CD8-positive, alpha-beta memory T cell (primary cell): ENCODE results near the gene C1orf35. TPM values are rescaled to one million over a fixed set of nuclear protein-coding genes. Genes with fewer than 3 reads are reported as not detected.

Experiments
- CTCF ChIA-PET: fragments of 350-600 bp; sonication (Branson Sonifier 250); formaldehyde crosslinking; loops from one replicate; lab custom pipeline; 2021; ENCODE audit warnings: antibody characterized with exemption; lab: Charles Lee
- POLR2A ChIA-PET: fragments of 350-600 bp; sonication (Branson Sonifier 250); formaldehyde crosslinking; loops from one replicate; lab custom pipeline; 2021; ENCODE audit warnings: antibody characterized with exemption; lab: Charles Lee
- DNase-seq, 5 donors: peaks; one replicate each; pipeline versions ENCODE4 v3.0.0 to v3.0.0-alpha.2; 2020 to 2022; ENCODE audit warnings: mixed read lengths in 1 of 5
- H3K27ac ChIP-seq: one replicate; pipeline ENCODE4 v1.7.0; 2013; ENCODE audit warnings: low read depth, mild to moderate bottlenecking, low read length, moderate library complexity
- H3K27me3 ChIP-seq: 2 replicates; pipeline ENCODE4 v1.7.0; 2013; ENCODE audit warnings: low read length, mild to moderate bottlenecking; ENCODE audit not compliant: insufficient read depth, poor library complexity, severe bottlenecking
- H3K36me3 ChIP-seq: 2 replicates; pipeline ENCODE4 v1.7.0; 2013; ENCODE audit warnings: mild to moderate bottlenecking, low read length, moderate library complexity; ENCODE audit not compliant: insufficient read depth
- H3K4me1 ChIP-seq: 2 replicates; pipeline ENCODE4 v1.7.0; 2013; ENCODE audit warnings: mild to moderate bottlenecking, low read length, moderate library complexity; ENCODE audit not compliant: insufficient read depth
- H3K4me3 ChIP-seq: 2 replicates; pipeline ENCODE4 v1.7.0; 2013; ENCODE audit warnings: mild to moderate bottlenecking, low read length
- H3K9me3 ChIP-seq: 2 replicates; pipeline ENCODE4 v1.7.0; 2013; ENCODE audit warnings: mild to moderate bottlenecking, low read length
- H3K27ac Mint-ChIP-seq, 8 donors: one replicate each; pipeline ENCODE4 v1.8.0; 2020 to 2021; ENCODE audit warnings: mixed read lengths in 8 of 8, mild to moderate bottlenecking in 6 of 8, inconsistent platforms in 3 of 8, moderate library complexity in 3 of 8
- H3K27me3 Mint-ChIP-seq, 2 donors: one replicate each; pipeline ENCODE4 v1.8.0; 2020 to 2021; ENCODE audit warnings: mixed read lengths in 2 of 2, mild to moderate bottlenecking in 1 of 2, moderate library complexity in 1 of 2
- H3K36me3 Mint-ChIP-seq, 3 donors: one replicate each; pipeline ENCODE4 v1.8.0; 2020 to 2021; ENCODE audit warnings: mixed read lengths in 3 of 3, inconsistent platforms in 1 of 3, mild to moderate bottlenecking in 1 of 3
- H3K4me1 Mint-ChIP-seq, 3 donors: one replicate each; pipeline ENCODE4 v1.8.0; 2020 to 2021; ENCODE audit warnings: mixed read lengths in 3 of 3, inconsistent platforms in 1 of 3, mild to moderate bottlenecking in 1 of 3
- H3K4me3 Mint-ChIP-seq, 7 donors: one replicate each; pipeline ENCODE4 v1.8.0; 2020 to 2021; ENCODE audit warnings: mixed read lengths in 7 of 7, mild to moderate bottlenecking in 6 of 7, moderate library complexity in 4 of 7, inconsistent platforms in 2 of 7
- H3K9me3 Mint-ChIP-seq, 5 donors: one replicate each; pipeline ENCODE4 v1.8.0; 2020 to 2022; ENCODE audit warnings: mixed read lengths in 5 of 5, mild to moderate bottlenecking in 3 of 5, moderate library complexity in 2 of 5, inconsistent platforms in 1 of 5
- polyA plus RNA-seq: library from polyadenylated mRNA; unstranded; fragments of 300-500 nt; fragmentation: Illumina TruSeq; gene quantifications from one replicate; pipeline ENCODE4 v1.2.3, GENCODE V29; 2021
- total RNA-seq, 2 experiments: library from RNA; stranded (reverse); gene quantifications; one replicate each; pipeline ENCODE4 v1.2.3, GENCODE V29; 2021

Gene C1orf35
- total and polyA plus RNA-seq, 3 experiments from 2014 or later, result 21.4 to 29.2 (median 28.7) TPM

DNA sequence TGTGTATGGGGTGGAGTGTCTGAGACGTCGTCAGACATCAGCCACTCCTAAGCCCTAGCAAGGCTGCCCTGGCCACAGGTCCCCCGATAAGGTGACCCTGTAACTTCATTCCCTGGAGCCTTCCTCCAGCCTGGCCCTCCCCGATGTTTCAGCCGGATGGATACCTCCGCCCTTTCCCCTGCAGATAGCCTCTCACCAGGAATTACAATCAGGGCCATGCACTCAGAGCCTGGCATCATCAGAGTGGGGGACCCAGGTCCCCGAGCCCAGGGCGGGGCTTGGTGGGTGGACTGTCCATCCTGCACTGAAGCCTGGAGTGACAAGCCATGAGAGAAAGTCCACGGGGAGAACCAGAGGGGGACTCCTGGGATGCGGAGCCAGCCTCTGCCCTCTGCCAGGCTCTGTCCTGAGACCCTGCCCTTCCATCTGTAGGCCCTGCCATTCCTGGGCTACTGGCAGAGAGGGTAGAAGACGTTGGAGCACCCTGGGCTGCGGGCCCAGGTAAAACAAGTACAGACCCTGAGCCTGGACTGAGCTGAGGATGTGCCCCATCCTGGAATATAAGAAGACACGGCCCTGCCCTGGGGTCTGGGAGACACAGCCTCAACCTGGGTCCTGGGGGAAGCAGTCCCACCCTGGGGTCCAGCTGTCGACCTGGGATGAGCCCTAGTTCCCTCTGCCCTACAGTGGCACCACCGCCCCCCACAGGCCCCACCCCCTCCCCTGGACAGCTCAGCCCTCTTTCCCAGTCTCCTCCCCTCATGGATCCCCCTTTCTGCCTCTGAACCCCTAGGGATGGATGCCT, 37.4 kb downstream of the C1orf35 start:
- Mint-ChIP-seq H3K27ac (no peak overlapping the region), H3K9me3 (no peaks in the 10 kb centered on the region), H3K4me3 (no peak overlapping the region), H3K36me3 (no peaks in the 10 kb centered on the region), H3K4me1 (peaks cover 5 to 7% (median 6%) of the 10 kb centered on the region in 3 donors), H3K27me3 (peaks cover 19 to 21% of the 10 kb centered on the region in 2 donors)
- Histone ChIP-seq H3K36me3 (no peaks in the 10 kb centered on the region), H3K4me1 (peaks cover under 1% of the 10 kb centered on the region), H3K9me3 (no peaks in the 10 kb centered on the region), H3K27ac (no peak overlapping the region), H3K4me3 (no peak overlapping the region), H3K27me3 (peaks cover 42% of the 10 kb centered on the region)
- POLR2A ChIA-PET, result no interaction called here
- CTCF ChIA-PET, result no interaction called here
- DNase-seq, result peak in 1 of 5 donors; percentile 35

- peaks cover 8% of the 10 kb centered on the region for H3K4me1 ChIP-seq
- no peaks in the 10 kb centered on the region for H3K9me3 ChIP-seq
- ChIA-PET POLR2A (no interaction called here), CTCF (no interaction called here)
- H3K4me3 ChIP-seq, result no peak overlapping the region
- no peak overlapping the region for H3K27ac ChIP-seq
- no peak overlapping the region for H3K27ac Mint-ChIP-seq
- H3K27me3 ChIP-seq, result peaks cover 50% of the 10 kb centered on the region
- peak in 1 of 5 donors; percentile 27 for DNase-seq
- H3K27me3 Mint-ChIP-seq, result peaks cover 21 to 24% of the 10 kb centered on the region in 2 donors
- no peaks in the 10 kb centered on the region for H3K36me3 Mint-ChIP-seq
- H3K4me3 Mint-ChIP-seq, result no peak overlapping the region
- H3K9me3 Mint-ChIP-seq, result no peaks in the 10 kb centered on the region
- no peaks in the 10 kb centered on the region for H3K36me3 ChIP-seq
- peaks cover 6 to 12% (median 7%) of the 10 kb centered on the region in 3 donors for H3K4me1 Mint-ChIP-seq
Observed at GRCh38 chr1:228064741-228065542, 38.2 kb downstream of the C1orf35 start.

DNA sequence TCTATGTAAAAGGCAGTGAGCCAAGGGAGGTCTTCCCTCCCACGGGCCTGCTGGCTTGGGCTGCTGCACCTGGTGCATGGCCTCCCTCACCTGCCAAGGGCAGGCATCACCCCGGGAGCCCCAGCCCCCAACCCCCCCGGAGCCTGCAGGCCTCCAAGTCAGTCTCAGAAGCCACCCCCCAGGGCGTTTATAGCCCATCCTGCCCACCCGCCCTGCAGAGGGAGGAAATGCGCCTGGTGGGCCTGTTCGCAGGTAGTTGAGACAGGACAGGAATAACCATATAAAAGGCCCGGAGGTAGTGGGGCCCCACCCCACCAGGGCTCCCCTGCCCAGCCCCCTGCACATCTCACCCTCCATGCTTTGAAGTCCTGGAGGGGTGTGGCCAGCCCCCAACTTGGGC, 38.8 kb downstream of the C1orf35 start:
- no peak overlapping the region for H3K27ac ChIP-seq
- Mint-ChIP-seq H3K4me1 (peaks cover 6 to 17% (median 10%) of the 10 kb centered on the region in 3 donors), H3K4me3 (no peak overlapping the region), H3K9me3 (no peaks in the 10 kb centered on the region), H3K27me3 (peaks cover 21 to 28% of the 10 kb centered on the region in 2 donors), H3K36me3 (no peaks in the 10 kb centered on the region), H3K27ac (no peak overlapping the region)
- ChIA-PET CTCF (no interaction called here), POLR2A (no interaction called here)
- H3K4me3 ChIP-seq, result no peak overlapping the region
- no peaks in the 10 kb centered on the region for H3K9me3 ChIP-seq
- peak in 1 of 5 donors; percentile 36 for DNase-seq
- H3K27me3 ChIP-seq, result peaks cover 51% of the 10 kb centered on the region
- no peaks in the 10 kb centered on the region for H3K36me3 ChIP-seq
- H3K4me1 ChIP-seq, result peaks cover 15% of the 10 kb centered on the region

DNA sequence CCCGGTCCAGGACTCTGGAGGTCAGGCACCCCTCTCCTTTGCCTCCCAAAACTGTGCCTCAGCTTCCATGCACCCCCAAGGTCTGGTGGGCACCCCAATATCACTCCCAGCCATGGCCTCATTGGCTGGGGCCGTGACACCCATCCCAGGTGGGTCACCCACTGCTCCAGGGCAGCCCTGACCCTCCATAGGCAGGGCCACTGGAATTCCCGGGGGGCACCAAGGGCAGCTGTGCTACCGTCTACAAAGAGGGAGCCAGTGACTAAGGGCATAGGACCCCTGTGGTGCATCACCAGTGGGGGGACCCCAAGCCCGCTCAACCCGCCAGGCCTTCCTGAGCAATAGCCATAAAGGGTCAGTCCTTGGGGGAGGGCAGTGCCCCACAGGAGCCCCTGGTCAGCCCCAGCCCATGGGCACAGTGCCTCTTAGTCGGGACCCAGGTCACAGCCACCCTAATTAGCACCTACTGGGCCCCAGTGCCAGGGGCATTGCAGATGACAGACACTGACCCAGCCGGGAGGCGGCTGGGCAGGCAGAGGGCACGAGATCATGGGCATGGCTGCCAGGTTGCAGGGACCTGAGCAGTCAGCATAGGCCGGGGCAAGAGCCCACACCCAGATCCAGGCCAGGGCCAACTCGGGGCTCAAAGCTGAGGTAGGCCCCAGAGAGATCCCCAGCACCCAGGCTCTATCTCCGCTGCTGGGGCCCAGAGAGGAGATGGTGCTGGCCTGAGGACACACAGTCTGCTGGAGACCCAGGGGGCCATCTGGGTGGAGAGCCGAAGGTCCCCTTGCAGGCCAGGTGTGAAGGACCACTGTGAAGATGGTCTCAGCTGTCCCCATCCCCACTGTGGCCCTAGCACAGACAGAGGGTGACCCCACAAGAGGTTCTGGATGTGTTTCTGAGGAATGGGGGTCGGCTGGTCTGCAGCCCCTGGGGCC, 39.6 kb downstream of the C1orf35 start:
- Histone ChIP-seq H3K4me1 (peaks cover 22% of the 10 kb centered on the region), H3K36me3 (no peaks in the 10 kb centered on the region), H3K27me3 (peaks cover 55% of the 10 kb centered on the region), H3K27ac (no peak overlapping the region), H3K9me3 (no peaks in the 10 kb centered on the region), H3K4me3 (no peak overlapping the region)
- Mint-ChIP-seq H3K4me1 (peaks cover 6 to 17% (median 10%) of the 10 kb centered on the region in 3 donors), H3K36me3 (no peaks in the 10 kb centered on the region), H3K9me3 (no peaks in the 10 kb centered on the region), H3K4me3 (no peak overlapping the region), H3K27ac (no peak overlapping the region), H3K27me3 (peaks cover 22 to 28% of the 10 kb centered on the region in 2 donors)
- DNase-seq, result peak in 1 of 5 donors; percentile 25
- ChIA-PET POLR2A (no interaction called here), CTCF (no interaction called here)

DNA sequence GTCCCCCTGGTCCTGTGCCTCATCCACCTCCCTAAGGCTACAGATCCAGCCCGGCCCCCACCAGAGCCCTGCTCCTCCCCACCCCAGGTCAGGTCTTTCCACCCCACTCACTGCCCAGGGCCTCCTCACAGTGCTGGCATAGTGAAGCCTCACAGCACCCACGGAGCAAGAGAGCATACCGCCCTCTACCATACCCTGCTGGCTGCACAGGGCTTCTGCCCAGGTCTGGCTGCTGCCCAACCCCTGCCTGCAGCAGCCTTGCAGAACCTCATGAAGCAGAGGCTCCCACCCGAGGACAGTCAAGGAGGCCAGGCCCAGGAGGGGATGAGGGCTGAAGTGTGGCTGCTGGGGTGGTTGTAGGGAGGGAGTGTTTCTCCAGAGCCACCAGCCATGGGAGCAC, 40.3 kb downstream of the C1orf35 start:
- CTCF ChIA-PET, result no interaction called here

DNA sequence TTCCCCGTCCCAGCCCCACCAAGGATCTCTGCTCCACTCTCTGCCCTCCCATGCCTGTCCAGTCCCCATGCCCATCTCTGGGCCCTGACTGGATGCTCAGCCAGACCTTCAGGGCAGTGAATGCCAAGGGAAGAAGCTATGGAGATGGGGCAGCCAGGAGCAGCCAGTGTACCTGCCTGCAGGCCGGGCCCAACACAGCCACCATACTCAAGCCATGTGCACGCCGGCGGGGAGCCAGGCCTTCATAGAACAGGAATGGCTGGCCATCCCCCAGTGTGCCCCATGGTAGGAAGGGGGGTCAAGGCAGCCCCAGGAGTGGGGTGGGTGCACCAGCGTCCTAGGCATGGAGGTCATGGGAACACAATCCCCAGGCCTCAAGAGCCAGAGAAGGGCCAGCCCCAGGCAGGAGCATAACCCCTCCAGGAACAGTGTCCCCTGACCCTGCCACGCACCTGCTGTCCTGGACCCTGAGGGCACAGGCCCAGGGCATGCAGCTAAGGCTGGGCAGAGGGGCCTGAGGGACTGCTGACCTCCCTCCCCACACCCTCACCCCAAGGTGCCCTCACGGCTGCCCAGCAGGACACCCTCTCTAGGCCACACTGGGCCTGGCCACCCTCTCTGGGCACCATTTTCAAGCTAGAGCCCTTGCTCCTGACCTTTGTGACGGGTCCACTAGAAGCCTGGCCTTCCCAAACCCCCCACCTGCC, 40.9 kb downstream of the C1orf35 start:
- Mint-ChIP-seq H3K9me3 (no peaks in the 10 kb centered on the region), H3K36me3 (no peaks in the 10 kb centered on the region), H3K4me3 (no peak overlapping the region), H3K4me1 (peaks cover 6 to 19% (median 14%) of the 10 kb centered on the region in 3 donors), H3K27ac (no peak overlapping the region), H3K27me3 (peaks cover 30 to 34% of the 10 kb centered on the region in 2 donors)
- no peaks in the 10 kb centered on the region for H3K36me3 ChIP-seq
- CTCF ChIA-PET, result no interaction called here
- H3K4me3 ChIP-seq, result no peak overlapping the region
- H3K9me3 ChIP-seq, result no peaks in the 10 kb centered on the region
- peaks cover 54% of the 10 kb centered on the region for H3K27me3 ChIP-seq
- DNase-seq, result peak in 1 of 5 donors; percentile 37
- H3K4me1 ChIP-seq, result peaks cover 23% of the 10 kb centered on the region
- no peak overlapping the region for H3K27ac ChIP-seq
- POLR2A ChIA-PET, result no interaction called here

More for the DNA sequence above, 40.3 kb downstream of the C1orf35 start:
- H3K4me3 ChIP-seq, result no peak overlapping the region
- H3K27ac ChIP-seq, result no peak overlapping the region
- H3K27me3 ChIP-seq, result peaks cover 57% of the 10 kb centered on the region
- peaks cover 6 to 19% (median 14%) of the 10 kb centered on the region in 3 donors for H3K4me1 Mint-ChIP-seq
- H3K9me3 ChIP-seq, result no peaks in the 10 kb centered on the region
- no peaks in the 10 kb centered on the region for H3K9me3 Mint-ChIP-seq
- H3K27me3 Mint-ChIP-seq, result peaks cover 27 to 32% of the 10 kb centered on the region in 2 donors
- peaks cover 23% of the 10 kb centered on the region for H3K4me1 ChIP-seq
- H3K36me3 ChIP-seq, result no peaks in the 10 kb centered on the region
- H3K36me3 Mint-ChIP-seq, result no peaks in the 10 kb centered on the region
- POLR2A ChIA-PET, result no interaction called here
- peak in 1 of 5 donors; percentile 19 for DNase-seq
- no peak overlapping the region for H3K27ac Mint-ChIP-seq
- H3K4me3 Mint-ChIP-seq, result no peak overlapping the region

DNA sequence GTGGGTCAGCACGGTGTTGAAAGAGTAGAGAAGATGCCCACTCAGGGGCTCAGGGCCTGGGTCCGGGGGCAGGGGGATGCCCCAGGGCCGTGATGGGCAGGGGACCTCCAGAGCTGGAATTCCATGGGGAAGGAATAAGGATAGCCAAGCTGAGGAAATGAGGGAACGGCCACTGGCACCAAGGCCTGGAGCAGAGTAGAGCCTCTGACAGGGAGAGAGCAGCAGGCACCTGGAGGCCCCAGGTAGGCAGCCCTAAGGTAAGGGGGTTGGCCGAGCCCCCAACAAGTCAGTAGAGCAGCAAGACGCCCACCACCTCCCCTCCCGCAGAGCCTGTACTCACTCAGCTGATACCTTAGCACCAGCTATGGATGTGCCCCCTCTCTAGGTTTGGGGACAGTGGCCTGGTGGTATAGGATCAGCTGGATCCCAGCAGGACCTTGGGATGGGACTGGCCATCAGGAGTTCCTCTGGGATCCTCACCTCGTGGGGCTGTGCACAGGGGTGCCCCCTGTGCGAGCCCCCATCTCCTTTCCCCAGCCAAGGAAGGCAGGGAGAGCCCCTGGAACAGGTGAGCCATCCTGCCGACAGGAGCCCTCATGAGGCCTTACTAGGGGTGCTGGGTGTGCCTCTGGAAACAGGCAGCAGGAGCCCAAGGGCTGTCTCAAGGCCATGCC, 41.6 kb downstream of the C1orf35 start:
- Mint-ChIP-seq H3K36me3 (no peaks in the 10 kb centered on the region), H3K4me3 (peak overlapping the region in 2 of 7 donors; percentile 6 to 28), H3K27me3 (peaks cover 30 to 33% of the 10 kb centered on the region in 2 donors), H3K9me3 (no peaks in the 10 kb centered on the region), H3K27ac (peak overlapping the region in 2 of 8 donors; percentile 35 to 69), H3K4me1 (peaks cover 6 to 19% (median 14%) of the 10 kb centered on the region in 3 donors)
- CTCF ChIA-PET, result no interaction called here
- H3K27ac ChIP-seq, result no peak overlapping the region
- POLR2A ChIA-PET, result no interaction called here
- H3K27me3 ChIP-seq, result peaks cover 47% of the 10 kb centered on the region
- H3K4me3 ChIP-seq, result no peak overlapping the region
- DNase-seq, result peak in 1 of 5 donors; percentile 44
- peaks cover 23% of the 10 kb centered on the region for H3K4me1 ChIP-seq
- H3K9me3 ChIP-seq, result no peaks in the 10 kb centered on the region
- H3K36me3 ChIP-seq, result no peaks in the 10 kb centered on the region
